C4-2B (cell line): ENCODE results near the gene ENGASE.

Experiments
- CTCF ChIP-seq: fragments of 450-650 bp; conservative IDR thresholded peaks from 2 replicates; pipeline ENCODE4 v1.5.1; 2017; ENCODE audit warnings: mild to moderate bottlenecking
- ZFX ChIP-seq: fragments of 450-650 bp; IDR thresholded peaks from 2 replicates; pipeline ENCODE4 v1.6.1; 2017

GRCh38 chr17:79024901-79025737 lies 49.5 kb upstream of the ENGASE start:
- TF ChIP-seq CTCF: no peak
- TF ChIP-seq ZFX: no peak
